GM12891 (cell line): ENCODE results near the gene MICALL2.

Experiments used
- DNase-seq: peaks from one replicate; pipeline ENCODE4 v3.0.0; 2011; ENCODE audit warnings: low spot score; ENCODE audit not compliant: insufficient read length
- FAIRE-seq: peaks from 2 replicates; lab custom pipeline; 2011; peaks lifted over from hg19 to GRCh38; lab: Jason Lieb, UNC
- PAX5 ChIP-seq: IDR thresholded peaks from 2 replicates; pipeline ENCODE4 v1.6.1; 2011; ENCODE audit warnings: low read length, moderate library complexity, mild to moderate bottlenecking; ENCODE audit not compliant: insufficient read depth, severe bottlenecking
- POLR2A ChIP-seq: IDR thresholded peaks from 2 replicates; pipeline ENCODE4 v1.6.1; 2011; ENCODE audit warnings: low read depth, low read length, control low read depth
- POLR2AphosphoS5 ChIP-seq: IDR thresholded peaks from 2 replicates; pipeline ENCODE4 v1.6.1; 2011; ENCODE audit warnings: low read depth, low read length, control low read depth
- POU2F2 ChIP-seq: IDR thresholded peaks from 2 replicates; pipeline ENCODE4 v1.6.1; 2011; ENCODE audit warnings: low read depth, mild to moderate bottlenecking, control low read depth, low read length, moderate library complexity
- SPI1 ChIP-seq: IDR thresholded peaks from 2 replicates; pipeline ENCODE4 v1.6.1; 2011; ENCODE audit warnings: low read depth, low read length, control low read depth
- TAF1 ChIP-seq: IDR thresholded peaks from 2 replicates; pipeline ENCODE4 v1.6.1; 2011; ENCODE audit warnings: low read depth, low read length, control low read depth

Gene MICALL2

DNA sequence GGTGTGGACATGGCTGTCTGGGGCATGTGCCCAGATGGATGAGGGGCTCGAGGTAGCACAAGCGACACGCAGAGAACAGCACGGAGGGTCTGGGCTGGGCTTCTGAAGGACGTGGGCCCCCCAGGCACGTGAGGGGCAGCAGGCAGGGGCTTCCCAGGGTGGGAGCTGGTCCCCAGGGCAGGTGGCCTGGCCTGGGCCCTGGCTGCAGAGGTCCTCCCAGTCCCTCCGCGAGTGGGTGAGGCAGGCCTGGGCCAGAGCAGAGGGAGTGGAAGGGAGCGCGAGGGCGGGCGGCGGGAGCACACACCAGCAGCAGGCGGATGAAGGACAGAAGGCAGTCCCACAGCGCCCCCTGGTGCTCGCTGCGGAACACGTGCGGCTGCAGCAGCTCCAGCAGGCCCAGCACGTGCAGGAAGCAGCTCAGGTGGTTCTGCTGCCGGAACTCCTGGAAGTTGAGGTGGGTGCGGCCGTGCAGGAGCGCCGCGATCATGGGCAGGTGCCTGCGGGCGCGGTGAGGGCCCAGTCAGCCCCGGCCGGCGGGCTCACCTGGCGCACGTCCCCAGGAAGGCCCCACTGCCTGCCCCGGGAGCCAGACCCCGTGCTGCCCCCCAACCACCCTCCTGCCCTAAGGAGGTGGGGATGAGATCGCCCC lies 14.7 kb upstream of the MICALL2 start:
- TF ChIP-seq TAF1 (no peak), SPI1 (no peak), POLR2AphosphoS5 (no peak), PAX5 (no peak), POU2F2 (no peak), POLR2A (no peak)
- DNase-seq (peak; percentile 100), FAIRE-seq (peak; percentile 97)

DNA sequence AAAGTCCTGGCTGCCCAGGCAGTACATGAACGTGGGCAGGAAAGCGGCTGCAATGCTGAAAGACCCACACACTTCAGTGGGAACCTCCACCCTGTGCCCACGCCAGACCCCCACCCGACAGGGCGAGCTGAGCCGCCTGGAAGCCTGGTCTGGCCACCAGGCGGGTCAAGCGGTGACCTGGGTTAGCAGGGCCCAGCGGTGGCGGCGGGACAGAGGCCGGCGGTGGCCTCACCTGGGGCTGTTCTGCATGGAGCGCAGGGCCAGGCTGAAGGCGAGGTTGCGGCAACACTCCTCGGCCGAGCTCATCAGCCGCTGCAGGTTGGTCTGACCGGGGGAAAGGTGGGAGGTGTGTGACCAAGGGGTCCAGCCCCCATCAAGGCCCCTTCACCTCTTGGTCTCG lies 11.6 kb upstream of the MICALL2 start:
- TF ChIP-seq POLR2AphosphoS5 (no peak), PAX5 (no peak), TAF1 (no peak), POU2F2 (no peak), POLR2A (no peak), SPI1 (no peak)
- no peak for FAIRE-seq
- no peak for DNase-seq

DNA sequence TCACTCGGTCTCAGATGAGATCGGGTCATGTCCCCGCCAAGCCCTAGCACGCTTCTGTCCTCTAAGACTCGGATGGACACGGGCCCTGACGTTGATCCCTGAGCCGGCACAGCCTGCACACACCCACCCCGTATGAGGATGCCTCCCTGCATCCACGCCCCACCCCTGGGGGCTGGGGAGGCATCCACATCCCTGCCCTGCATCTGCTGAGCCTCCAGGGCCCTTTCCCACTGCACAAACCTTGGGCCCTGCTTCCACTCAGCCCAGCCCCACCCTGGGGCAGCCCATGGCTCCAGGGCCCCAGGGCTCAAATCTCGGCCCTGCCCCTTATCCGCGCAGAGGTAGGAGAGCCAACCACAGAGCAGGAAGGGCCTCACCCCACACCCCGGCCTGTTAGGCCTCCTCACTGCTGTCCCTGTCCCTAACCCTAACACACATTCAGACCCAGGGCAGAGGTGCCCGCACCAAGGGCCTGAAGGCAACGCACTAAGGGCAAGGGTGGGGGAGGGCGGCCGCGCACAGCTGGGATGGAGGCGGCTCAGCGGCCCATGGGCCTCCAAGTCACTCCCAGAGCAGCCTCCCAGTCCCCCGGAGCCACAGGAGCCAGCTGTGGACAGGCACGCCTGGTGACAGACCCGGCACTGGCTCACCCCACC lies 9.5 kb upstream of the MICALL2 start:
- TF ChIP-seq SPI1 (no peak), POU2F2 (no peak), TAF1 (no peak), POLR2AphosphoS5 (no peak), POLR2A (no peak), PAX5 (no peak)
- DNase-seq (no peak), FAIRE-seq (no peak)

DNA sequence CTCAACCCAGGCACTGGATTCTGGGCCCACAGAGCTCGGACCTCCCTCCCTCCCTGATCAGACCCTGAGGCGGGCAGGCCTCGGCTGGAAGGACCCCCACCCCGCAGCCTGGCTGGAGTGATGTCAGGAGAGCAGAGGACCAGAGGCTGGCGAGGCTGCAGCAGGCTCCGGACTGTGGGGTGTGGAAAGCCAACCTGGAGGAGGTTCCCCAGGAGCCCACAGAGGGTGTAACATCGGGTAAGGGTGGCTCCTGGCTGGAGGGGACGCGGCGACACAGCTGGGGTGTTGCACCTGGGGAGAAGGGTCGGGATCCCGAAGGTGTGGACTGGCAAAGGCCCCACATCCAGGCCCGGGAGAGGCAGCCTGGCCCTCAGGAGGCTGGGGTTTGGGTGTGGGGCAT lies 8.9 kb upstream of the MICALL2 start:
- no peak for TF ChIP-seq POLR2A
- TF ChIP-seq POLR2AphosphoS5 = no peak
- no peak for TF ChIP-seq SPI1
- TF ChIP-seq TAF1 = no peak
- no peak for TF ChIP-seq POU2F2
- no peak for TF ChIP-seq PAX5
- no peak for FAIRE-seq
- no peak for DNase-seq

DNA sequence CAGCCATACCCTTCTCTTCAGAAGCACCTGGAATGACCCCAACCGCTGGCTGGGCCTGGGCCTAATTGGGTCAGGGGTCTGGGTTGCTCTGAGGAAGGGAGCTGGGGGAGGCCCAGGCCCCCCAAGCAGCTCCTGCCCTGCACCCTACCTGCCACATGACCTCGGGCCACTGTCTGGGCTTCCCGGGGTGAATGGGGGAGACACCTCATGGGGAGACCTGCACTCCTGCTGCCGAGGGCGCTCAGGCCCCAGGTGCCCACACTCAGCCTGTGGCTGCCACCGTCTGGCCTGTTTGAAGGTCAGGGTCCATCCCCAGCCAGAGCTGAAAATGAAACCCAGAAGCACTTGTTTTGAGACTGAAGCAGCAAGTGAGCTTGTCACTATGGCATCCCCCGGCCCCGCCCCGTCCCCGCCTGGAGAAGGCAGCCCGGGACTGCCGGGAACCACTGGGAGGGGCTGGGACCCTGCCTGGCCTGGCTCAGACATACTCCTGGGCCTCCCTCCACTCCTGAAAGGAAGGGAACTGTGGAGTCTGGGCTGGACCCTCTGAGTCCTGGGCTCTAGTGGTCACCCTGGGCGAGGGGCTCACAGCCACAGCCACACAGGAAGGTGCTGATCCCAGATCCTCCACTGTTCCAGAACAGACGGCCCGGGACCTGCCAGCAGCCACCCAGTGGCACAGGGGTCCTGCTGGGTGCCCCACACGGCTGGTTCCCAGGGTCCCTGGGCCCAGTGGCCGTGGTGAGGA lies 7.4 kb upstream of the MICALL2 start:
- no peak for TF ChIP-seq POLR2A
- TF ChIP-seq TAF1 = no peak
- TF ChIP-seq POLR2AphosphoS5 = no peak
- TF ChIP-seq SPI1 = no peak
- no peak for TF ChIP-seq POU2F2
- no peak for TF ChIP-seq PAX5
- no peak for DNase-seq
- no peak for FAIRE-seq

DNA sequence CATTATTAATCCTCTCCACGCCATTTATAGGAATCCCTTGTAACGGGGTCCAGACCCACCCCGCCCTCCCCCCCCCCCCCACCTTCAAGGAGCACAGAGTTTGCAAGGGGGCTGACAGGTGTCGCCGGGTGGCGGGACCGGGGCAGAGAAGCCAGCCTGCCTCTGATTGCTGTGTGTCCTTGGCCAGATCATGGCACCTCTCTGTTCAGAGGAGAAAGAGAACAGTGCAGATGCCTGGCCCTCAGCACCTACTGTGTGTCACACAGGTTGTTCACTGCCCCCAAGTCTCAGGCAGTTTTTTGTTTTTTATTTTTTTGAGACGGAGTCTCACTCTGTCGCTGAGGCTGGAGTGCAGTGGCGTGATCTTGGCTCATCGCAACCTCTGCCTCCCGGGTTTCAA lies 5.4 kb upstream of the MICALL2 start:
- TF ChIP-seq POLR2AphosphoS5 (no peak), POU2F2 (no peak), SPI1 (no peak), PAX5 (no peak), TAF1 (no peak), POLR2A (no peak)
- FAIRE-seq = no peak
- no peak for DNase-seq

DNA sequence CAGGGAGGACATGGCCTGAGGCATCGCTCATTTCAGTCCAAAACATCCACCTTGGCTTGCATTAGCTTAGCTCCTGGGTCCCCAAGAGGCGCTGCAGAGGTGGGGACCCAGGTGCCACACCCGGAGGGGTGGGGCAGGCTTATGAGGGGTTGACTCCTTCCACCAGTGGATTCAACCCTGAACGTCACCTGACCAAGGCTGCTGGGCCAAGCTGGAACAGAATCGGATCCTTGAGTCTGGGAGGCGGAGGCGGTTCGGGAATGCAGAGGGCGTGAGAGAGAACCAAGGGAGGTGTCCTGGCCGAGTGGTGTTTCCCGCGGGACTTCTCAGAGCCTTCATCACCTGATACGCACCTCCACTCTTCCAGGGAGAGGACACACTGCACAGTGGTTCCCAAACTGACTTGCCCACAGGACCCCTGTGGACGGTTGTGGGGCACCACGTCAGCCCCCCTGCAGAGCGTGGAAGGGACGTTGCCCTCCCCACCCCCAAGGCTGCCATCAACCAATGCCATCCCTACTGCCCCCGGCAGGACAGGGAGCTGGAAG lies 4.5 kb upstream of the MICALL2 start:
- no peak for FAIRE-seq

DNA sequence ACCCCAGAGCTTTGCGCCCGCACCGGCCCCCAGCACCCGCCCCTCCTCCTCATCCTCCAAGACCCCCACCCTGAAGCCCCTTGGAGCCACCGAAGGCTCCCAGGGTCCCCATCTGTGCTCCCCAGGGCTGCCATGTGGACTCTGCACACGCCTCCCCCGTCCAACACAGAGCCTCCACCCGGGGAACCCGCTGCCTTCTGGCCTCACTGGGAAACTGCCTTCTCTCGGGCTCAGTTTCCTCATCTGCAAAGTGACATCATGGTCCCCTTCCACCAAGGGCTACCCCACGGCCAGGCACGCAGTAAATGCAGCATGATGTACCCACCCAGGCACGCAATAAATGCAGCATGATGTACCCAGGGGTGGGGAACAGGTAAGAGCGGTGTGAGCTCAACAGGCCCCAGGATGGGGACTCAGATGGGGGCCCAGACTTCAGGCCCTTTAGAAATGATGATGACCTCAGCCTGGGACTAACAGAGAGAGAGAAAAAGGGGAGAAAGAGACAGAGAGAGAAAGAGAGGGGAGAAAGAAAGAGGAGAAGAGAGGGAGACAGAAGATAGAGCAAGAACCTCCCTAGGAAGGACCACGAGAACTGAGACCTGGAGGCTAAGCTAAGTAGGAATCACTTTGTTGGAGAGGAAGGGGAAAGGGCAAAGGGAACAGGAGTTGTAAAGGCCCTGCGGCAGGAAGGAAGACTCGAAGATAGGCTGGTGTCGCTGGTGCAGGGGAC lies 2.5 kb upstream of the MICALL2 start:
- FAIRE-seq = no peak
- no peak for DNase-seq
- no peak for TF ChIP-seq PAX5
- TF ChIP-seq POLR2AphosphoS5 = no peak
- no peak for TF ChIP-seq POLR2A
- no peak for TF ChIP-seq TAF1
- no peak for TF ChIP-seq POU2F2
- TF ChIP-seq SPI1 = no peak

More for the DNA sequence above, 4.5 kb upstream of the MICALL2 start:
- TF ChIP-seq POLR2AphosphoS5 (no peak), POU2F2 (no peak), SPI1 (no peak), POLR2A (no peak)
- DNase-seq = no peak
